Measurements from ENCODE around the gene SGSM2. TPM values are rescaled to one million over a fixed set of nuclear protein-coding genes. Genes with fewer than 3 reads are reported as not detected.
A peak's percentile ranks its signal among the peaks of the same experiment; 100 is the strongest.

Gene SGSM2
- total RNA-seq, 2 experiments from 2014 or later: 58.3 to 61.6 TPM

DNA sequence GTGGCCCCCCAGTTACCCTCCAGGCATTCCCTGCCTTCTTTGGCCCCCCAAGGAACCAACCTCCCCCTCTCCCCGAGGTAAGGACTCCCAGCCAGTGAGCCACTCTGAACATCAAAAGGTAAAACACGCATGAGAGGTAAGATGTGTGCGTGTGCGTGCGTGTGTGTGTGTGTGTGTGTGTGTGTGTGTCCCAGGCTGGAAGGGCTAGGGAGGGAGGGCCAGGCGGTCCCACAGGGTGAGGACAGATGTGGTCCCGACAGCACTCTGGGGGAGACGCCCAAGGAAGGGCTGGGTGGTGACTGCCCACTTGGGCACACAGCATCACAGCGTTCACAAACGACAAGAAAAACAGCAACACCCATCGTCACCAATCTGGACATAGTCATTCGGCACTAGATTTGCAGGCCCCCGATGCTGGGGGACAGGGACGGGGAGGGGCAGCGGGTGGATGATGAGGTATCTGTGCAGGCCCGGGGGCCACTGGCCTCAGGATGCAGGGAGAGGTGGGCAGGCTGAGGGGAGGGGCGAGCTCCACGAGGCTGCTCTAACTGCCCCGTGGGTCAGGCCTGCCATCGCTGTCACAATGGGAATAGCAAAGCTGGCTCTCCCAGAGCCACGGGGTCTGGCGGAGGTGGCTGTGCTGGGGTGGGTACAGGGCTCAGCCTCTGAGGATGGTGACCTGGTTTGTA, 47.3 kb downstream of the SGSM2 start:
- H3K36me3 Mint-ChIP-seq (ENCODE audit: low read depth): no peaks in the 10 kb centered on the region
- peaks cover 18% of the 10 kb centered on the region for H3K4me1 Mint-ChIP-seq
- DNase-seq: no peak
- no peak overlapping the region for H3K27ac Mint-ChIP-seq
- H3K9me3 Mint-ChIP-seq: no peaks in the 10 kb centered on the region
- no peak overlapping the region for H3K4me3 Mint-ChIP-seq
- no peaks in the 10 kb centered on the region for H3K27me3 Mint-ChIP-seq
- CTCF ChIA-PET: interaction anchor here (0.7 to 7.2 kb wide), 3 partner anchors 24 to 39 kb away, joined by 3 to 131 read pairs (median 3); no protein-coding TSS in a partner anchor
- POLR2A ChIA-PET: no interaction called here

DNA sequence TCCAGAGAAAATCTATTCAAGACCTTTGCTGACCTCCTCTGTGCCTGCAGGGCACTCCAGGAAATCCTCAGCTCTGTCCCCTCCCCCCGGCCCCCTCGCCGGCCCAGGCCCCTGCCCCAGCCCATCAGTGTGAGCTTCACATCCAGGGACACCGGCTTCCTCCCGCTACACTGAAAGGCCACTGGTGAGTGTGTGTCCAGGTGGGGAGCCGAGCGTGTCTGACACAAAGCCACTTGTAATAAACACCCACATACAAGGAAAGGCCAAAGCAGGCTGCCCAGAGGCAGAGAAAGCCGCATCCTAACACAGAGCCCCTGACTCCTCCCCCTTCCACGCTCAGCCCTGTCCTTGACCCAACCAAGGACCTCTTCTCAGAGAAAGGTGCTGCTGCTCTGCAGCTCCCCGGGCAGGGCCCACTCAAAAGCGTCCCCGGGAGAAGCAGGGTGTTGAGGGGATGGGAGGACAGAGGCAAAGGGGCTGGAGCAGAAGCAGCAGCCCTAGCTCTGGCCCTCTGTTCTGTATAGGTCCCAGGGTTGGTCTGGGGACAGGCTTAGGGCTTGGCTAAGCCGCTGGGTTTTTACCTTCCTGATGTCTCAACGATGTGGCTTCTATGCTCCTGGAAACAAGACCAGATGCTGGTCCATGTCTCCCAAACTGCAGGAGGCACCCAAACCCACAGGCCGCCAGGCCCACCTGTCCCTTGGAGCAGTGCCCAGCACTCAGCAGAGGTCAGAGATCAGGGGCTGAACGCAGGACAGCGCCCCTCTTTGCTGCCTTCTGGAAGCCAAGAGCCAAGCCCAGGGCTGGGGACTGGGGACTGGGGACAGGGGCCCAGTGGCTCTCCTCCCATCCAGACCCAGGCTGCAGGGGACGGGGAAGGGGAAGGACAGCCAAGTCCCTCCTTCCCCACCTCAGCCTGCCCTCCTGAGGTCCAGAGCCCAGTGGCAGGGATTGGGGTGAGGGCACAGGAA, 48.2 kb downstream of the SGSM2 start:
- peaks cover 27% of the 10 kb centered on the region for H3K4me1 Mint-ChIP-seq
- H3K27me3 Mint-ChIP-seq: no peaks in the 10 kb centered on the region
- H3K4me3 Mint-ChIP-seq: no peak overlapping the region
- POLR2A ChIA-PET: interaction anchor here (0.7 kb wide), 1 partner anchor 483 kb away, joined by 3 read pairs; no protein-coding TSS in a partner anchor
- CTCF ChIA-PET: interaction anchor here (0.7 to 7.2 kb wide), 4 partner anchors 22 to 38 kb away, joined by 3 to 131 read pairs (median 4); no protein-coding TSS in a partner anchor
- H3K36me3 Mint-ChIP-seq (ENCODE audit: low read depth): peaks cover 3% of the 10 kb centered on the region
- no peak overlapping the region for H3K27ac Mint-ChIP-seq
- no peak for DNase-seq
- no peaks in the 10 kb centered on the region for H3K9me3 Mint-ChIP-seq

DNA sequence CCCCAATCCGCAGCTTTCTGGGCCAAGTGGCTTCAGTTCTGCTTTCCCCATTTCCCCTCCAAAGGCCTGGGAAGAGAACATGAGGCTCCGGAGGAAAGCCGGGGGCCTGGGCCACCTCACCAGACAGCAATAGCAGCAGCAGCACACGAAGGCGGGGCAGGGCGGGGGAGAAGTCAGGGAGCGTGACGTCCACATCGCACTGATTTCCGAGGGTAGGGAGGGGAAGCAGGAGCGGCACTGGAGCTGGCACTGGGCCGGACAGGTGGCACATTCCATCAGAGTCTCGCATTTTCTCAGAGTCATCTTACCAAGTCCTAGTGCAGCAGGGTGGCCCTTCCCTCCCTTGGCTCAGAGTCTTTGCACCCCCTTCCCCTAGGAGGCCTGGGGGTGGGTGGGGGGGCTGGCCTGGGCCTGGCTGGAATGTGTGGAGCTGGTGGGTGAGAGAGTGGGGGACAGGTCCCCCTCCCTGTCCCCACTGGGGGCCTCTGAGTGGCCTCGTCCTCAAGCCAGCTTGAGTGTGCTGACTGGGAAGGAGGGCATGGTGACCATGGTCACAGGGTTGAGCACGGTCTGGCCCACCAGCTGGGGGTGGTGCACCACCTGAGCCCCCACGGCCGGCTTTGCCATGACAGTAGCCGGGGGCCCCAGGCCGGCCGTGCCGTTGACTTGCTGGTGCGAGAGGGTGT, 49.2 kb downstream of the SGSM2 start:
- no peak overlapping the region for H3K4me3 Mint-ChIP-seq
- CTCF ChIA-PET: interaction anchor here (1.3 to 7.2 kb wide), 2 partner anchors 21 to 30 kb away, joined by 4 to 131 read pairs; no protein-coding TSS in a partner anchor
- H3K27me3 Mint-ChIP-seq: no peaks in the 10 kb centered on the region
- H3K36me3 Mint-ChIP-seq (ENCODE audit: low read depth): peaks cover 6% of the 10 kb centered on the region
- peaks cover 35% of the 10 kb centered on the region for H3K4me1 Mint-ChIP-seq
- POLR2A ChIA-PET: no interaction called here
- H3K9me3 Mint-ChIP-seq: no peaks in the 10 kb centered on the region
- no peak overlapping the region for H3K27ac Mint-ChIP-seq
- no peak for DNase-seq

DNA sequence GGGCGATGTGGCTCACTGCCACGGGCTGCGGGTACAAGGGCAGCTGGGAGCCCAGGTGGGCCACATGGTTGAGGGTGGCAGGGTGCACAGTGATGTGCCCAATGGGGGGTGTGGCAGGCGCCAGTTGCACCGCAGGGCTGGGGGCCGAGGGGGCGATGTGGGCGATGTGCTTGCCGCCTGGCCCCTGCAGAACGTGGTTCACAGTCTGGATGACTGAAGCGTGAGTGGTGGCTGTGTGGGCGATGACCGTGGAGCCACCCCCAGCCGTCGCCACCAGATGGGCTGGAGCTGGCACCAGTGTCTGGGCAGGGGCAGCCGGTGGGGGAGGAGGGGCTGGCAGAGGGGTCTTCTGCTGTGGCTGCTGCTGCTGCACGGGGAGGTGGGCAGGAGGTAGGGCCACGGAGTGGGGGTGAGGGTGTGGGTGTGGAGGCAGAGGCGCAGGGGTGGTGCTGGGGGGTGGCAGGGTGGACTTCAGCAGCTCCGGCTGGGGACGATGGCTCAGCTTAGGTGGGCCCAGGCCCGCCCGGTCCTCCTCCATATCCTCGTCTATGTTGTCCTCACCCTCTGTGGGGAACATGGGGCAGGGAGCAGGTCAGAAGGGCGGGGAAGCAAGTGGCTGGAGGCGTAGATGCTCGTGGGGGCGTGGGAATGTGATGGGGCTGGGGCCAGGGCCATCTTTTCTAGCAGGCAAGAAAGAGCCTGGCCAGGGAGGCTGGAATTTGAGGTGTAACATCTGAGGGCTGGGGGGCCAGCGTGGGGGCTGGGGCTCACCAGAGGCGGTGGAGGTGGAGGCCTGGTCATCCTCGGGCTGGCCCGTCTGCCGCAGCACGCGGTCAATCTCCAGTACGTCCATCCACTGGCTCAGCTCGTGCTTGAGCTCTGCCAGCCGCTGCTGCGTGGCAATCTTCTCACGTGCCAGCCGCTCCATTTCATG, 50.1 kb downstream of the SGSM2 start:
- Mint-ChIP-seq H3K4me1 (peaks cover 43% of the 10 kb centered on the region), H3K4me3 (no peak overlapping the region), H3K27ac (no peak overlapping the region), H3K36me3 (ENCODE audit: low read depth) (peaks cover 12% of the 10 kb centered on the region), H3K9me3 (no peaks in the 10 kb centered on the region), H3K27me3 (no peaks in the 10 kb centered on the region)
- DNase-seq: no peak
- POLR2A ChIA-PET: no interaction called here
- CTCF ChIA-PET: interaction anchor here (1.3 to 7.2 kb wide), 3 partner anchors 21 to 29 kb away, joined by 4 to 131 read pairs (median 8); no protein-coding TSS in a partner anchor

DNA sequence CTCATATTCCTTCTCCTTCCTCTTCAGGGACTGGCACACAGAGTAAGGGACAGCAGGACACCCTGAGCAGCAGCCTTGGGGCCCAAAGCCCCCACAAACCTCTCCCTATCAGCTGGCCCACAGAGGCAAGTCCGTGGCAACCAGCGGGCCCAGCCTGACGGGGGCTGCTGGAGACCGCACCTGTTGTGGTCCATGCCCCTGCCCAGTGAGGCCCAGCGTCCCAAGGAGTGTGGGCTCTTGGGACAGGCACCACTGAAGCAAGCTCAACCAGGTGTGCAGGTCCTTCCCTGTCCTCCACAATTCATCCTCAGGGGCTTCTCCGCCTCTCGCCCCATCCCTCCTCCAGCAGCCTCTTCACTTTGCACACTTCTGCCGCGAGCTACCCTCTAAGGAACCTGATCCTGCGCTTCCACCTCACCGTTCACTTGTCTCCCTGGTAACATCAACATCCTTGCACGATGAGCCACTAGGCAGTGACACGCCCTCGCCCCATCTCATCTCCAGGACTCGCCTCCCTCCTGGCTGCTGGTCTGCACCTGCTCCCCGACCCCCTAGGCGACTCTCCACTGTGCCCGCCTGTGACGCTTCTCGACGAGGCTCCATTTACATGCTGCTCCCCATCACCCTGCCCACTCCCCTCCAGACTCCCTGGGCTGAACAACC, 50.9 kb downstream of the SGSM2 start:
- H3K27ac Mint-ChIP-seq: no peak overlapping the region
- H3K36me3 Mint-ChIP-seq (ENCODE audit: low read depth): peaks cover 12% of the 10 kb centered on the region
- ChIA-PET POLR2A (no interaction called here), CTCF (interaction anchor here (2.0 kb wide), 1 partner anchor 28 kb away, joined by 8 read pairs; no protein-coding TSS in a partner anchor)
- no peaks in the 10 kb centered on the region for H3K9me3 Mint-ChIP-seq
- no peak for DNase-seq
- no peak overlapping the region for H3K4me3 Mint-ChIP-seq
- H3K4me1 Mint-ChIP-seq: peaks cover 38% of the 10 kb centered on the region
- H3K27me3 Mint-ChIP-seq: no peaks in the 10 kb centered on the region

DNA sequence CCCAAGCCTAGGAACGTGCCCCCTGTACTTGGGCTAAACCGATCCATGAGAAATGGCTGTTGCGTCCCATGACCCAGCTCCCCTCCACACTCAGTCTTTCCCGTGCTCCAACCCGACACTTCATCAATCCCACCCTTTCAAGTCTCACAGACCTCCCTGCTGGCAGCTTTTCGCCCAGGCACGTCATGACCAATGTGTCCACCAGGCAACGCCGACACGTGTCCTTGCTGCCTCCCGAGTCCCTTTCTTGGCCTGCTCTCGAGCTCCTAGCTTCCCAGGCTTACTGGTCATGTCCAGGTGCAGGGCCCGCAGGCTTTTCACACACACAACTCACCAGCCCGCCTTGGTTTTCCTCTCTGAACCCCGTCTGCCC, 51.4 kb downstream of the SGSM2 start:
- POLR2A ChIA-PET: no interaction called here
- Mint-ChIP-seq H3K36me3 (ENCODE audit: low read depth) (peaks cover 12% of the 10 kb centered on the region), H3K4me1 (peaks cover 38% of the 10 kb centered on the region), H3K4me3 (no peak overlapping the region), H3K27ac (no peak overlapping the region), H3K9me3 (no peaks in the 10 kb centered on the region), H3K27me3 (no peaks in the 10 kb centered on the region)
- DNase-seq: no peak
- CTCF ChIA-PET: interaction anchor here (2.0 kb wide), 1 partner anchor 27 kb away, joined by 8 read pairs; no protein-coding TSS in a partner anchor

DNA sequence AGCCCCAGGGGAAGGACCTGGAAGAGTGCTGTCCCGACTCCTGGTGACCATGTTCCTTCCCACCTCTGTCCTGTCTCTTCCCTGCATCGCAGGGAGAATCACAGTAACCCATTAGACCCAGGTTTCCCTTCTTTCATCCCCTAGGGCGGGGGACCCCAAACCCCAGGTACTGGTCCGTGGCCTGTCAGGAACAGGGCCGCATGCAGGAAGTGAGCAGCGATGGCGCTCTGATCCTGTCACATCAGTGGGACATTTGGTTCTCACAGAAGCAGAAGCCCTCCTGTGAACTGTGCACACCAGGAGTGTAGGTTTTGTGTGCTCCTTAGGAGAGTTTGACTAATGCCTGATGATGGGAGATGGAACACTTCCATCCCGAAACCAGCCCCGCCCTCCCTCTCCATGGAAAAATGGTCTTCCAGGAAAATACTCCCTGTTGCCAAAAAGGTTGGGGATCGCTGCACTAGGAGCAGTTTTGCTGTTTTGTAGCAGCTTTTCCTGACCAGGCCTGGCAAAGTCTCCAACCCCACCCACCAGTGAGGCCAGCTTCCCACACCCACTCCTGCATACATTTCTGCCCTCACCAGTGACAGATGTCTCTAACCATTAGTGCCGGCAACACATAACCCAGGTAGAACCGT, 53.0 kb downstream of the SGSM2 start:
- Mint-ChIP-seq H3K27ac (peak overlapping the region; percentile 81), H3K9me3 (no peaks in the 10 kb centered on the region), H3K4me1 (peaks cover 47% of the 10 kb centered on the region), H3K36me3 (ENCODE audit: low read depth) (peaks cover 15% of the 10 kb centered on the region), H3K4me3 (peak overlapping the region; percentile 40), H3K27me3 (no peaks in the 10 kb centered on the region)
- CTCF ChIA-PET: interaction anchor here (1.5 kb wide), 1 partner anchor 26 kb away, joined by 11 read pairs; no protein-coding TSS in a partner anchor
- POLR2A ChIA-PET: interaction anchor here (0.5 kb wide), 1 partner anchor 1241 kb away, joined by 3 read pairs; no protein-coding TSS in a partner anchor
- no peak for DNase-seq

DNA sequence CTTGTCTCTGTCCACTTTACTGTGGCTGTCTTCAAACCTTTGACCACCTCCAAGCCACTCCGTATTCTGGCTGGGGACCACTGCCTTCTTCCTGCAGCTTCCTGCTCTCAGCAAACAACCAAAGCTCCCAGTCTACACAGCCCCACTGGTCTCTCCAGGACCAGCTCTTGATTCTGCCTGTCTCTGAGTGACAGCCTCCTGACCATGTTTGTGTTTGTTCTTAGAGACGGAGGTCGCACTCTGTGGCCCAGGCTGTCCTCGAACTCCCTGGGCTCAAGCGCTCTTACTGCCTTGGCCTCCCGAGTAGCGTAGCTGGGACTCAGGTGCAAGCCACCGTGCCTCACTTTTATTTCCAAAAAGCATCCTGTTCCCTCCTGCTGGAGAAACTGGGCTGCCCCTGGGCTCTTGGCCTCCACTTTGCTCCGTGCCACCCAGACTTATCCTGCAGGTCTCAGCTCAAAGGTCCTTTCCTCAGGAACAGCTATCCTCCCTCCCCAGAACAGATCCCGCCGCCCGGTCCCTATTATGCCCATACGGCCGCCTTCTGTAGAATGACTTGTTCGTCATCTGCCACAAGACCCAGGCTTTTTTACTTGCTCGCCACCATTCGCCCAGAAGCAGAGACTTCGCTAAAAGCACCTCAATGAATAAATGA, 54.4 kb downstream of the SGSM2 start:
- Mint-ChIP-seq H3K36me3 (ENCODE audit: low read depth) (peaks cover 15% of the 10 kb centered on the region), H3K4me3 (peak overlapping the region; percentile 83), H3K4me1 (peaks cover 54% of the 10 kb centered on the region), H3K27me3 (no peaks in the 10 kb centered on the region), H3K27ac (peak overlapping the region; percentile 95), H3K9me3 (no peaks in the 10 kb centered on the region)
- ChIA-PET POLR2A (interaction anchor here (1.2 to 2.2 kb wide), 2 partner anchors 9 to 21 kb away, joined by 3 to 6 read pairs; no protein-coding TSS in a partner anchor), CTCF (interaction anchor here (0.6 to 2.9 kb wide), 8 partner anchors 9 to 53 kb away, joined by 3 to 34 read pairs (median 8); partner anchors contain the start of gene MNT)
- DNase-seq: no peak

DNA sequence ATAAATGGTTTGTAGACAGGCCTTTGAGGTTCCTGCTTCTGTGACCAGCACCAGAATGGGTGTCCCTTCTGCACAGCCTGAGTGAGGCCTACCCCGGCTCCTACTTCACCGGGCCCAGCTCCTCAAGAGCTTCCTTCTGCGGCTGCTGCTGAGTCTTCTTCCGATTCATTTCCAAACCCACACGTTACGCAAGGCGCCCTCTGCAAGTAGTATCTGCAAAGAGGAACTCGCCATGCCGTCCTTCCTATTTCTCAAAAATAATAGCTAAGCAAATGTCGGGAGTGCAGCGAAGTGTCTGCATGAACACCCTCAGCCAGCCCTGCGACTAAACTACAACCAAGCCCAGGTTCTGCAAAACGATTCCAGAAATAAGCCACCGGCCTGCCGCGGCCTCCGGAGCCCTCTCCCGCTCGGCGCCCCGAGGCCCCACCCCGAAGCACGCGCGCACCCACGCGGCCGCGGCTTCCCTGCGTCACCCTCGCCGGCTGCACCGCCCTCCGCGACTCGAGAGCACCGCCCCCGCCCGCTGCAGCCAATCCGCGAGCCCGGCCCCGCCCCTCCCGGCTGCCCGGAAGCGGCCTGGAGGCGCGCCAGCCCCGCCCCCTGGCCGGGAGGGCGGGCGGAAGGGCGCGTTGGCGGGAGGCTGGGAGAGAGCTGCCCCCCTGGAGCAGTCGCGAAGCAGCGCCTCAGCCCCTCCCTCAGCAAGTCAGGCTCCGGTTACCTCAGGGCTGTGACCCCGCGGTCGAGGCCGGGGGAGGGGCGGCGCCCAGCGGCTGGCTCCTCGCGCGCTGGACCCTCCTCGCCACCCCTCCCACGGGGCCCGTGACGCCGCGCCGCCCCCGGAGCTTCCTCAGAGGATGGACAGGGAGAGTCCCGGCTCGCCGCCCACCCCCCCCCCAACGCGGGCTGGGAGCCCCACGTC, 55.2 kb downstream of the SGSM2 start:
- H3K27me3 Mint-ChIP-seq: no peaks in the 10 kb centered on the region
- peak; percentile 96 for DNase-seq
- no peaks in the 10 kb centered on the region for H3K9me3 Mint-ChIP-seq
- H3K36me3 Mint-ChIP-seq (ENCODE audit: low read depth): peaks cover 15% of the 10 kb centered on the region
- H3K27ac Mint-ChIP-seq: peak overlapping the region; percentile 95
- peaks cover 62% of the 10 kb centered on the region for H3K4me1 Mint-ChIP-seq
- ChIA-PET POLR2A (interaction anchor here (1.1 to 2.2 kb wide), 3 partner anchors 9 to 20 kb away, joined by 3 to 7 read pairs (median 6); no protein-coding TSS in a partner anchor), CTCF (interaction anchor here (1.0 to 2.9 kb wide), 9 partner anchors 9 to 26 kb away, joined by 3 to 34 read pairs (median 4); partner anchors contain the start of gene MNT)
- peak overlapping the region; percentile 83 for H3K4me3 Mint-ChIP-seq
